Measurements from ENCODE around the gene ZNF276. TPM values are rescaled to one million over a fixed set of nuclear protein-coding genes. Genes with fewer than 3 reads are reported as not detected.

ZNF276 gene
- total and polyA plus RNA-seq, 2 of the 8 experiments (the other 6 are each of a cell fraction or from before 2014, with no cell fraction given): 6.4 to 9.3 TPM

DNA sequence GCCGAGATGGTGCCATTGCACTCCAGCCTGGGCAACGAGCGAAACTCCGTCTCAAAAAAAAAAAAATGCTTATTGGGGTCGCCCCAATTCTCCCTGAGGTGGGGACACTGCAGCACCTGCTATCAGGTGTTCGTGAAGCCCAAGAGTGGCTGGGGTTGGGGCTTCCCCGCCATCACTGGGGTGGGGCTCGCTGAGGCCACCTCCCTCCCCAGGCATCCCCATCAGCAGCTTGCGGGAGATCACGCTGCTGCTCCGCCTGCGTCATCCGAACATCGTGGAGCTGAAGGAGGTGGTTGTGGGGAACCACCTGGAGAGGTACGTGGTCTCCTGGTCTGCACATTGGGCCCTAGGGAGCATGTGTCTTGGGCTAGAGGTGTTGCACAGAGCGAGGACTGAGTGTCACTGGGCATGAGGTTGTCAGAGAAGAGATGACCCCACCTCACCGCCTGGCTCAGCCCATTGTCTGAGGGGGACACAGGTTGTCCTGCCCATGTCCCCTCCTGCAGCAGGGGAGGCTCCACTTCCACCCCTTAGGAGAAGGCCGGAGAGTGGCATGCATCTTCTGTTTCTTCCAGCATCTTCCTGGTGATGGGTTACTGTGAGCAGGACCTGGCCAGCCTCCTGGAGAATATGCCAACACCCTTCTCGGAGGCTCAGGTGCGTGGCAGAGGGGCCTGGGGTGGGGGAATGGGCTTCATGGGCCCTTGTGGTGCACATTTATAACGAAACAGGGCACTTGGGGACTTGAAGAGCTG lies 29.9 kb upstream of the ZNF276 start:
- WGBS, 2 experiments (ENCODE audit: extremely low coverage in 1 of 2, insufficient coverage in 1 of 2, insufficient read length in 1 of 2, insufficient replicate concordance in 2 of 2, low coverage in 1 of 2, low lambda C conversion rate in 2 of 2, missing lambda C conversion rate in 1 of 2): 93% methylated on average over 17 of the region's 21 CpGs; no CpG with 5 or more reads in 1 of the 2 experiments
- ChIA-PET POLR2A (ENCODE audit: partially characterized antibody) (interaction anchor here (1.1 kb wide), 1 partner anchor 12 kb away, joined by 3 read pairs; no protein-coding TSS in a partner anchor), CTCF (ENCODE audit: partially characterized antibody) (interaction anchor here (1.2 to 1.4 kb wide), 2 partner anchors 23 to 92 kb away, joined by 3 to 4 read pairs; no protein-coding TSS in a partner anchor)
- Histone ChIP-seq H2BK5ac (ENCODE audit: low read depth, low read length) (no peak overlapping the region), H3K79me2 (ENCODE audit: control insufficient read depth in 1 of 2, insufficient read depth in 2 of 2, low read length in 2 of 2) (peaks cover 0 to 11% of the 10 kb centered on the region in 2 experiments; a peak in 1 of 4 replicates), H2BK12ac (ENCODE audit: low read depth, low read length) (no peak overlapping the region), H3K4me1 (replicated peaks in 1 of 4; ENCODE audit: control insufficient read depth in 3 of 4, insufficient read depth in 4 of 4, low read length in 3 of 4) (peaks cover 0 to 7% (median 2%) of the 10 kb centered on the region in 4 experiments; a peak in 4 of 7 replicates), H3K4me2 (ENCODE audit: insufficient read depth in 1 of 2, low read depth in 2 of 2, low read length in 2 of 2) (no peak overlapping the region), H3K14ac (ENCODE audit: insufficient read length) (no peak overlapping the region), H3K79me1 (ENCODE audit: low read depth, low read length) (peaks cover 11% of the 10 kb centered on the region), H3K9ac (replicated peaks in 1 of 4; ENCODE audit: extremely low read depth in 1 of 4, low read depth in 3 of 4, low read length in 3 of 4) (0 out of 7 replicates have a peak overlapping the region, but pooled peaks of 1 of the 4 experiments have one; percentile 4), H4K5ac (ENCODE audit: insufficient read length, low read depth, low read length) (no peak overlapping the region), H3K18ac (ENCODE audit: extremely low read depth, low read length) (no peak overlapping the region), H3K27me3 (replicated peaks in 1 of 4; ENCODE audit: control insufficient read depth in 3 of 4, extremely low read depth in 1 of 4, insufficient read depth in 3 of 4, low read length in 3 of 4) (no peaks in the 10 kb centered on the region), H2BK120ac (replicated peaks; ENCODE audit: low read depth, low read length) (no peak overlapping the region), H3K23ac (ENCODE audit: insufficient read length) (no peak overlapping the region), H3K4ac (replicated peaks; ENCODE audit: insufficient read length, low read depth, low read length) (no peak overlapping the region), H3K56ac (replicated peaks; ENCODE audit: insufficient read length, low read depth, low read length) (no peak overlapping the region), H3K27ac (ENCODE audit: low read depth, low read length) (no peak overlapping the region), H4K91ac (replicated peaks; ENCODE audit: insufficient read length, low read length) (no peak overlapping the region), H4K20me1 (replicated peaks in 1 of 2; ENCODE audit: control insufficient read depth in 1 of 2, insufficient read depth in 2 of 2, low read length in 2 of 2) (peaks cover 0 to 20% of the 10 kb centered on the region in 2 experiments), H3K23me2 (ENCODE audit: low read depth, low read length) (peaks cover 6% of the 10 kb centered on the region; the same call in 1 of the 2 replicates), H2BK20ac (ENCODE audit: low read length) (no peak overlapping the region), H3K9me3 (ENCODE audit: insufficient read depth in 2 of 2, low read depth in 1 of 2, low read length in 1 of 2) (no peaks in the 10 kb centered on the region), H2AFZ (ENCODE audit: low read length) (no peak overlapping the region), H3K36me3 (ENCODE audit: control insufficient read depth in 2 of 4, insufficient read depth in 4 of 4, low read length in 3 of 4) (peaks cover 3 to 30% (median 17%) of the 10 kb centered on the region in 4 experiments; a peak in 7 of 8 replicates), H2AK5ac (ENCODE audit: low read depth, low read length) (no peak overlapping the region), H4K8ac (ENCODE audit: extremely low read depth, insufficient read depth, low read length) (no peak overlapping the region; the same call in 1 of the 2 replicates), H2BK15ac (ENCODE audit: low read length) (no peak overlapping the region), H3K4me3 (ENCODE audit: extremely low read depth in 1 of 4, insufficient read depth in 2 of 4, low read depth in 3 of 4, low read length in 4 of 4) (no peak overlapping the region)
- DNase-seq (ENCODE audit: low read depth in 1 of 2, low spot score in 2 of 2) (no peak), FAIRE-seq (no peak)
- TF ChIP-seq TEAD4 (IDR thresholded peaks at IDR 0.05; ENCODE audit: low read depth, low read length) (no peak), GABPA (IDR thresholded peaks at IDR 0.05; ENCODE audit: borderline replicate concordance, insufficient read depth, low read length) (no peak), CTBP2 (IDR thresholded peaks at IDR 0.05; ENCODE audit: borderline replicate concordance, insufficient read depth, insufficient read length, low read length) (no peak), BCL11A (IDR thresholded peaks at IDR 0.05; ENCODE audit: low read depth in 2 of 2, low read length in 2 of 2) (no peak)

Data from H1 (cell line).